ENCODE measurements around the gene SLC22A12.
"Not testable (repeated sequence)": the region's sequence is repeated elsewhere in the genome, so short reads cannot be mapped to it uniquely, and the experiment has no call there.

SLC22A12 gene

GRCh38 chr11:64590763-64591221 lies at the start of gene SLC22A12:
TSS of gene SLC22A12 (plus strand) at chr11:64591220. CDS start at chr11:64591557, 337 bp downstream.
- no peak for DNase-seq (ENCODE audit: low read depth in 2 of 2)

GRCh38 chr11:64542172-64543125 lies 48.6 kb upstream of the SLC22A12 start:
- DNase-seq (ENCODE audit: low read depth in 2 of 2) = no peak

DNA sequence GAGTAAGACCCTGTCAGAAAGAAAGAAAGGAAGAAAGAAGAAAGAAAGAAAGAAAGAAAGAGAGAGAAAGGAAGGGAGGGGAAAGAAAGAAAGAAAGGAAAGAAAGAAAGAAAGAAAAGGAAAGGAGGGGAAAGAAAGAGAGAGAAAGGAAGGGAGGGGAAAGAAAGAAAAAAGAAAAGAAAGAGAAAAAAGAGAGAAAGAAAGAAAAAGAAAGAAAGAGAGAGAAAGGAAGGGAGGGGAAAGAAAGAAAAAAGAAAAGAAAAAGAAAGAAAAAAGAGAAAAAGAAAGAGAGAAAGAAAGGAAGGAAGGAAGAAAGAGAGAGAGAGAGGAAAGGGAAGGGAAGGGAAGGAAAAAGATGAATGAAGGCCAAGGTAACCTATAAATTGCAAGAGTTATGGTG lies 47.2 kb upstream of the SLC22A12 start:
- no peak for DNase-seq (ENCODE audit: low read depth in 2 of 2)

DNA sequence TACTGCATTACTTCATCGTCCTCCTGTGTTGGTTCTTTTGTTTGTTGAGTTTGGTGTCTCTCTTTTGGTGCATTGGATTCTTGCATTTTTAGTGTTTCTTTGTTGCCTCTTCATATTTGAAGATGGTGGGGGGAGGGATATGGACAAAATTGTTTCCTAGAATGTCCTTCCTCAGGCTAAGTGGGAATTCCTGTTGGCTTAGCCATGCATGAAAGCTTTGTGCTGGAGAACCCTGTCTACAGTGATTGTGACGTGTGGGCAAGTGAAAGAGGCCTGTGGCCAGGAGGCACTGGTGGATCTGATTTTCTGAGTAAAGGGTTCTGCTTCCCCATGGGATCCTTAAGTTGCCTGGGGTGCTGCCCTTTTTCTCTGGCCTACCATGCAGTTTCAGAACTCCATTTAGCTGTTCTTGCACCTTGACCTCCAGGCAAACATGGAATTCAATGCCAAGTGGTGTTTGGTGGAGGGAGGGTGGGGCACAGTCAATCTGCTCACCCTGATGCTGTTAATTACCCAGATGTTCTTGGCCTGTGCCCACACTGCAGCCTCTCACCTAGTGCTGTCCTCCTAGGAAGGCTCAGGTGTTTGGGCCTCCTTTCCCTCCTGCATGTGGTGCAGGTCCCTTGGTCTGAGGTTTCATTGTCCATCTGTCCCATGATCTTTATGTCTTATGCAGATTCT lies 46.3 kb upstream of the SLC22A12 start:
- DNase-seq (ENCODE audit: low read depth in 2 of 2) = no peak

GRCh38 chr11:64545619-64546018 lies 45.4 kb upstream of the SLC22A12 start:
- DNase-seq (ENCODE audit: low read depth in 2 of 2) = no peak

DNA sequence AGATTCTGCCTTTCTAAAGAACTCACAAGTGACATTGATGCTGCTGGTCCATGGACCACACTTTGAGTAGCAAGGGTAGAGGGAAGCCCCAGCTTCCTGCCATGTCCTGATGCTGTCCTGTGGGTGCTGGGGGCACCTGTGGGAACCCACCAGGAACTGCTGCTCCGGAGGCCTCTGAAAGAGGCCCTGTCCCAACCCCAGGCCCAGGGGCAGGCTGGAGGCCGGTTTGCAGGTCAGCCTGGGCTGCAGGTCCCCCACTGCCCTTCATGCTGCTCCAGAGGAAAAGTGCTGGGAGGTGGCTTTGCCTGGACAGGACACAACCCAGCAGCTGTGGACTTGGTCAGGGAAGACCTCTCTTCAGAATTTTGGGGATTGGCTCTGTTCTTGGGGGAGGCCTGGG lies 44.8 kb upstream of the SLC22A12 start:
- no peak for DNase-seq (ENCODE audit: low read depth in 2 of 2)

DNA sequence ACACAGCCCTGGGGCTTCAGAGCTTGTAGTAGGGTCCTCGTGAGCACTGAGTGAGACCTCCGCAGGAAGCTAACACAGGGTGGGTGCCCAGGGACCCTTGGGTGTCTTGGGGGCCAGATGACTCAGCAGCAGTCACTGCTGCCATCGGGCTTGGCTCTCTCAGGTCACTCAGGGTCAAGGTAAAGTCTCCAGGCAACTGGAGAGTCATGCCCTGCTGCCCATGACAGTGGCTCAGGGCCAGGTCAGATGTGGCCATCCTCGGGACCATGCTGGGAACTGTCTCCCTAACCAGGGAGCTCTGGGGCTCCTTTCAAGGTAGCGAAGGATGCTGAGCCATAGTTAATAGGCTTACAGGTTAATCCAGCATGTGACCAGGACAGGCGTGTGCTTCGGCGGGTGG lies 44.4 kb upstream of the SLC22A12 start:
- DNase-seq (ENCODE audit: low read depth in 2 of 2) = no peak

DNA sequence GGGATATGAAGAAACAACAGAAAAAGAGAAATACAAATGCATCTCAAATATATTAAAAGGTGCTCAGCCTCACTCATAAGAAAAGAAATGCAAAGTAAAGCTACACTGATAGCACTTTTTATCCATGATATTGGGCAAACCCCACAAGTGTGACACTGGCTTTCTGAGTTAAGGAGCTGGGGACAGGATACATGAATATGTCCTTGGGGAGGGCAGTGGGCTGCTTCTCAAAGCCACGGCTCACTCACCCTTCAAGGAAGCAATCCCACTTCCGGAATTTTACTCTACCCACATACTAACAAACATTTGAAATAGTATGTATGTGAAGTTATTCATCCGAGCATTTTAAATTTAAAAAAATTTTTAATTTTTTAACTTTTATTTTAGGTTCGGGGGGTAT lies 41.1 kb upstream of the SLC22A12 start:
- no peak for DNase-seq (ENCODE audit: low read depth in 2 of 2)

DNA sequence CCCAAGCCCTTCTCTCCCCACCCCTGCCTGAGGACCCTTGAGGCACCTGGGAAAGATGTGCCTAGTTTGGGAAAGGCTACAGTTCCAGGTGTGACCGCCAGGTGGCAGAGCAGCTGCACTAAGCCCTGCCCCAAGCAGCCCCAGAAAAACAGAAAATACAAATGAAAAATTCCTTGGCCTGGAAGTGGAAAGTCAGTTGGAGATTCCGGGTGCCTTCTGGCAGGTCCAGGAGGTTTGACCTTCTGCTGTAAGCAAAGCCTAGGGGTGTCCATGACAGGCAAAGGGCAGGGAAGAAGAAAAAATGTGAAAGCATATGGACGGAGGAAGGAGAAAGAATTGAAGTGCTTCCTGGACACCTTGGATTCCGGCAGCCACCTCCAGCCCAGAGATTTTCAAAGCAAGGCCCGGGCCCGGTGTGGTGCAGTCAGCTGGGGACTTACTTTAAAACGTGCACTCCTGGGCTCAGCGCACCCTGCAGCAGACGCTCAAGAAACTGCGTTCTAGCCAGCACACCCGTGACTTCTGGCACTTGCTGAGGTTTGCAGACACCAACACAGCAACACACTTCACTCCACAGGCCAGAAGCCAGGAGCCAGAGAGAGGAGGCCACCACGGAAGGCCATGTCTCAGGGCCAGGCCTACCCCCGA lies 37.3 kb upstream of the SLC22A12 start:
- peak in 1 of 2 donors; percentile 8 for DNase-seq (ENCODE audit: low read depth in 2 of 2)

- no peak for DNase-seq (ENCODE audit: low read depth in 2 of 2)
These were observed 34.8 kb upstream of the SLC22A12 start for GRCh38 chr11:64556044-64556720.

- DNase-seq (ENCODE audit: low read depth in 2 of 2) = no peak
These were observed 34.2 kb upstream of the SLC22A12 start for GRCh38 chr11:64556721-64557250.

DNA sequence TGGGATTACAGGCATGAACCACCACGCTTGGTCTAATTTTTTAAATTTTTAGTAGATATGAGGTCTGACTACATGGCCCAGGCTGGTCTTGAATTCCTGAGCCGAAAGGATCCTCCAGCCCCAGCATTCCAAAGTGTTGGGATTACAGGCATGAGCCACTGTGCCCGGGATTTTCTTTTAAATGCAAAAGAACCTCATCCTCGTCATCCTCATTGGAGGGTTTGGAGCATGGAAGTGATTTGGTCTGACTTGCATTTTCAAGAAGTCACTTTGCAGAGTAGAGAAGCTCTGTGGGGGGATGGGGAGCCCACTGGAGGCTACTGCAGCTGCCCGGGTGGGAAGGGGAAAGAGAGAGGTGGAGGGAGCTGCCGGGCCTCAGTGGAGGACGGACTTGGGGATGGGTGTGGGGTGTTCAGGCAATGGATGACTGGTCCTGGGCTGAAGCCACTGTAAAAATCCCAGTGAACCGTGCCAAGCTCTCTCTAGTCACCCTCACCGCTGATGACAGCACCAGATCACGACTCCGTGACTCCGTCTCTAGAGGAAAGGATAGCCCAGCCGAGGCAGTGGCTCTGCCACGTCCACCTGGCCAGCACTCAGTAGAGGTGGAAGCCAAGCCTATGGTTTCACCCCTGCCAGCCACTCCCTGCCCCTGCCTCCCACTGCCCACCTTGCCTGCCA lies 32.8 kb upstream of the SLC22A12 start:
- DNase-seq (ENCODE audit: low read depth in 2 of 2) = no peak

DNA sequence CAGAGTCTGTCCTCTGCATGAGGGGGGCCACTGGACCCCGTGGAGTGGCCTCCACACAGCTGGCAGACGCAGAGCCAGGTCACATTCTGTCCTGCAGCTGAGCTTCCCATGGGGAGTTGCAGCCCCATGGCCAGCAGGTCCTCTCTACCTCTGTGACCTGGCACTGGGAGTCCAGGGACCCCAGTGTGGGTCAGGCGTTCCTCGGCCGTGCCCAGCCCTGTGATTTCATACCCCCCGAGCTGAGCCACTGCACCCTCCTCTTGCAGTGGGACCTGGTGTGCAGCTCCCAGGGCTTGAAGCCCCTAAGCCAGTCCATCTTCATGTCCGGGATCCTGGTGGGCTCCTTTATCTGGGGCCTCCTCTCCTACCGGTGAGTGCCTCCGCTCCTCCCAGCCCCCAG lies 32.2 kb upstream of the SLC22A12 start:
- no peak for DNase-seq (ENCODE audit: low read depth in 2 of 2)

- DNase-seq (ENCODE audit: low read depth in 2 of 2) = no peak
These were observed 31.5 kb upstream of the SLC22A12 start for GRCh38 chr11:64559351-64560138.

DNA sequence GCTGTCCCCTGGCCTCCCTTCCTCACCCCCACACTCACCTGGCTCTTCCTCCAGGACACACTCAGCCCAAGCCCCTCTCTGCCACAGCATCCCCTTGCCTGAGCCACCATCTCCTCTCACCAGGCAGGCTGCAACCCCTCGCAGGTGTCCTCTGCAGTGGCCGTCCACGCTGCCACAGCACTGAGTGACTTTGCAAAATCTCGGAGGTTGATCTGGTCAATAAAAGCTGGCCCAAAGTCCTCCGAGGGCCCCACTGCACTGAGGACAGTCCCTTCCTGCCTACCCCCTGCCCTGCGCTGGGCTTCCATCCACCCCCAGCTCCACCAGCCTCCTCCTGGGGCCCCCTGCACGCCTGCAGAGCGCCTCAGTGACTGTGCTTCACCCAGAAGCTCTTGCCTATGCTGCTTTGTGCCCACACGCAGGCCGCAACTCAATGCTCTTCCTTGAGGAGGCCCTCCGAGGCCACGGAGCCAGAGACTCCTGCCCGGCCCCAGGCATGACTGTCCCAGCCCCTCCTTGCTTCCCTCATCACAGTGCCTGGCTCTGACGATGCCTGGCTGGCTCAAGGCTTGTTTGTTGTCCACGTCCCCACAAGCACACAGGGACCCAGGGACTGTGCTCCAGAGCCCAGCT lies 30.8 kb upstream of the SLC22A12 start:
- DNase-seq (ENCODE audit: low read depth in 2 of 2) = no peak

DNA sequence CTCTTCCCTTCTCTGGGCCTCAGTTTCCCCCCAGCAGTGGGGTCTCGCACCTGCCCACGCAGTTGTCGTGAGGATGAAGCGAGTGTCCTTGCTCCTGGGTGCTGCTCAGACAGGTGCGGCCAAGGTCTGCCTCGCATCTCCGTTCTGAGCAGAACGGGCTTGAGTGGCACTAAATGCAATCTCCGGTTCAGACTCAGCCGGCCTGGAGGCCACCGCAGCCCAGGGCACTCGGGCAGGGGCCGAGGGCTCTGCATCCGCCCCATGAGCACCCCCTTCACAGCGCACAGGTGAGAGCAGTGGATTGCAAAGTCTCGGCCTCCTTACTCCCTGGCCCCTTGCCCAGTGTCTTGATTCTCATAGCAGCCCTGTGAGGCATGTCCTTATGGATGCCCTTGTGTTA lies 30.1 kb upstream of the SLC22A12 start:
- DNase-seq (ENCODE audit: low read depth in 2 of 2) = no peak

DNA sequence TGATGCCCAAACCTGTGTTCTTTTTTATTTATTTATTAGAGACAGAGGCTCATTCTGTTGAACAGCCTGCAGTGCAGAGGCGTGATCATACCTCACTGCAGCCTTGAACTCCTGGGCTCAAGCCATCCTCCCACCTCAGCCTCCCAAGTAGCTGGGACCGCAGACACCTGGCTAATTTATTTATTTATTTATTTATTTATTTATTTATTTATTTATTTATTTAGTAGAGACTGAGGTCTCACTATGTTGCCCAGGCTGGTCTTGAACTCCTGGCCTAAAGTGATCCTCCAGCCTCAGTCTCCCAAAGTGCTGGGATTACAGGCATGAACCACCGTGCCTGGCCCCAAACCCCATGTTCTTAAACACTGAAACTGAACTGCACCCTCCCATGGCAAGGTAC lies 29.6 kb upstream of the SLC22A12 start:
- not testable (repeated sequence) for DNase-seq (ENCODE audit: low read depth in 2 of 2)

- DNase-seq (ENCODE audit: low read depth in 2 of 2) = no peak
These were observed 28.9 kb upstream of the SLC22A12 start for GRCh38 chr11:64561984-64562722.

All from stimulated activated CD8-positive, alpha-beta memory T cell treated with anti-CD3 and anti-CD28 coated beads, Interleukin-7, amount 100 ng/mL, for 4 hours (primary cell).